ENCODE measurements around the gene AGR3. TPM values are rescaled to one million over a fixed set of nuclear protein-coding genes. Genes with fewer than 3 reads are reported as not detected.

AGR3 gene
- total RNA-seq, 1 experiment from 2014 or later: not detected

DNA sequence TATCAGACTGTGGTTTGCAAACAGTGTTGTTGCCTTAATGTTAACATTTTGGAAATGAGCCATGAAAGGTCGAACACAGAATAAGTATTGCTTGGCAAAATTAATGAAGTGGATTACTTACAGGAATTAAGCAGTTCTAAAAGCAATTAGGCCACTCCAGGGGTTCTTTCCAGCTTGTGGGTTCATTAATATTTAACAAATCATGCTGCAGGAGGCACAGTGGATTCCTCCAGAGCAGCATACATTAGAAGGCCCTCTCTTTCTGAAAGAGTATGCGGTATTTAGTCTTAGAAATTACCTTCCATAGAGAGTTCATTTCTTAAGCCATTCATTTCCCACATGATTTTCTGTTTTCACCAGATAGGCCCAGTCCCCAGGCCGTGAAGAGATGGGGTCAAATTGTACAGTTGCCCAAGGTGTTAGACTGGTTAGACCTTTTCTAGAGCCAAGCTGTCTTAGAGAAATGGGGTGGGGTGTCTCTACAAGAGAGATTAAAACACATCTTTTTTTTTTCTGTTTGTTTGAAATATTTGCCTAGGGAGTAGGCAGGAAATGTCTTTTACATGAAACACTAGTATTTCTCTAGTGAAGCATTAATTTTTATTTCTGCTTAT is 40.0 kb upstream of the AGR3 start:
- CTCF ChIA-PET: no interaction called here
- no peaks in the 10 kb centered on the region for H3K9me2 ChIP-seq (ENCODE audit: insufficient read depth)
- RAD21 ChIA-PET (ENCODE audit: low non-redundant PET in 1 of 2, low total read pairs in 2 of 2, uncharacterized antibody in 2 of 2, unreplicated experiment in 2 of 2): no interaction called here
- H3K27me3 ChIP-seq (ENCODE audit: insufficient read depth, low read length): no peaks in the 10 kb centered on the region
- H2AFZ ChIP-seq (ENCODE audit: low read depth, low read length, poor library complexity, severe bottlenecking): no peak overlapping the region
- H3K79me2 ChIP-seq (ENCODE audit: insufficient read depth, low read length): no peaks in the 10 kb centered on the region
- BruUV-seq (replicated peaks): no TSS peak
- TF ChIP-seq ELF1 (IDR thresholded peaks at IDR 0.05; ENCODE audit: borderline replicate concordance, low read depth) (no peak), JUND (IDR thresholded peaks at IDR 0.05) (no peak), YY1 (IDR thresholded peaks at IDR 0.05; ENCODE audit: extremely low read depth, insufficient replicate concordance, low read depth, low read length) (no peak), POLR2A (IDR thresholded peaks at IDR 0.05; ENCODE audit: borderline replicate concordance, extremely low read depth, insufficient read depth, insufficient read length) (no peak), SRF (IDR thresholded peaks at IDR 0.05; ENCODE audit: low read depth) (no peak), CBX3 (IDR thresholded peaks at IDR 0.05; ENCODE audit: low read depth) (no peak), EZH2phosphoT487 (IDR thresholded peaks at IDR 0.05; ENCODE audit: borderline replicate concordance) (no peak), SIN3A (IDR thresholded peaks at IDR 0.05; ENCODE audit: low read depth) (no peak)
- TF ChIP-seq, protein P1, sequence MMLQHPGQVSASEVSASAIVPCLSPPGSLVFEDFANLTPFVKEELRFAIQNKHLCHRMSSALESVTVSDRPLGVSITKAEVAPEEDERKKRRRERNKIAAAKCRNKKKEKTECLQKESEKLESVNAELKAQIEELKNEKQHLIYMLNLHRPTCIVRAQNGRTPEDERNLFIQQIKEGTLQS (IDR thresholded peaks at IDR 0.05): no peak
- POLR2A ChIA-PET: no interaction called here
- DNase-seq (ENCODE audit: low read depth, low spot score) (no peak), ATAC-seq (no peak)
- no peaks in the 10 kb centered on the region for H4K20me1 ChIP-seq (ENCODE audit: insufficient read depth)
- no peaks in the 10 kb centered on the region for H3K9me3 ChIP-seq (ENCODE audit: control insufficient read depth in 1 of 2, insufficient read depth in 1 of 2, low read depth in 1 of 2, low read length in 2 of 2)
- no peak overlapping the region for H3K9ac ChIP-seq (ENCODE audit: low read length)
- H3K4me1 ChIP-seq (ENCODE audit: control insufficient read depth in 1 of 2, insufficient read depth in 2 of 2, low read length in 2 of 2): no peaks in the 10 kb centered on the region
- intact Hi-C loops (cut with micrococcal nuclease): no loop called here
- H3K4me2 ChIP-seq (ENCODE audit: low read length): no peak overlapping the region
- no peaks in the 10 kb centered on the region for H3K36me3 ChIP-seq (ENCODE audit: control insufficient read depth in 1 of 2, insufficient read depth in 2 of 2, low read length in 2 of 2)
- H3K27ac ChIP-seq (ENCODE audit: low read depth, low read length): no peak overlapping the region
- H3K4me3 ChIP-seq (replicated peaks in 1 of 2; ENCODE audit: low read depth in 1 of 2, low read length in 2 of 2): no peak overlapping the region

DNA sequence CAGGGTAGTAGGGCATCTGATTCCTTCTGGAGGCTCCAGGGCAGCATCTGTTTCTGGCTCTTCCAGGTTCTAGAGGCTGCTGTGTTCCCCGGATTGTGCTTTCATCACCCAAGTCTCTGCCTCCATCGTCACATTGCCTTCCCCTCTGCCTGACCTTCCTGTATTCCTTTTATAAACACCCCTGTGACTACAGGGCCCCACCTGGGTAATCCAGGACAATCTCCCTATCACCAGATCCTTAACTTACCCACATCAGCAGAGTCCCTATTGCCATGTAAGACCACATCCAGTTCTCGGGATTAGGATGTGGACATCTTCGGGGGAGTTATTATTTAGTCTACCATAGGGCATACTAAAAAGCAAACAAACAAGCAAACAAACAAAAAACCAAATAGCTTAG is 39.4 kb upstream of the AGR3 start:
- Histone ChIP-seq H3K27ac (ENCODE audit: low read depth, low read length) (no peak overlapping the region), H3K4me2 (ENCODE audit: low read length) (no peak overlapping the region), H3K36me3 (ENCODE audit: control insufficient read depth in 1 of 2, insufficient read depth in 2 of 2, low read length in 2 of 2) (no peaks in the 10 kb centered on the region), H3K4me1 (ENCODE audit: control insufficient read depth in 1 of 2, insufficient read depth in 2 of 2, low read length in 2 of 2) (peaks cover 0 to 4% of the 10 kb centered on the region in 2 experiments; a peak in 2 of 4 replicates), H3K9me3 (ENCODE audit: control insufficient read depth in 1 of 2, insufficient read depth in 1 of 2, low read depth in 1 of 2, low read length in 2 of 2) (no peaks in the 10 kb centered on the region), H3K9ac (ENCODE audit: low read length) (no peak overlapping the region), H2AFZ (ENCODE audit: low read depth, low read length, poor library complexity, severe bottlenecking) (no peak overlapping the region), H3K27me3 (ENCODE audit: insufficient read depth, low read length) (no peaks in the 10 kb centered on the region), H4K20me1 (ENCODE audit: insufficient read depth) (no peaks in the 10 kb centered on the region), H3K9me2 (ENCODE audit: insufficient read depth) (no peaks in the 10 kb centered on the region; the same call in 1 of the 2 replicates), H3K79me2 (ENCODE audit: insufficient read depth, low read length) (no peaks in the 10 kb centered on the region), H3K4me3 (replicated peaks in 1 of 2; ENCODE audit: low read depth in 1 of 2, low read length in 2 of 2) (no peak overlapping the region)
- intact Hi-C loops (cut with micrococcal nuclease): no loop called here
- CTCF ChIA-PET: interaction anchor here (2.1 kb wide), 1 partner anchor 226 kb away, joined by 6 read pairs; no protein-coding TSS in a partner anchor
- ATAC-seq (no peak), DNase-seq (ENCODE audit: low read depth, low spot score) (no peak)
- BruUV-seq (replicated peaks): no TSS peak
- POLR2A ChIA-PET: no interaction called here
- RAD21 ChIA-PET (ENCODE audit: low non-redundant PET in 1 of 2, low total read pairs in 2 of 2, uncharacterized antibody in 2 of 2, unreplicated experiment in 2 of 2): no interaction called here
- TF ChIP-seq POLR2A (IDR thresholded peaks at IDR 0.05; ENCODE audit: borderline replicate concordance, extremely low read depth, insufficient read depth, insufficient read length) (no peak), TCF7L2 (IDR thresholded peaks at IDR 0.05; ENCODE audit: borderline replicate concordance, extremely low read depth, insufficient read depth, insufficient read length) (no peak), ZNF274 (IDR thresholded peaks at IDR 0.05; ENCODE audit: low read depth, low read length) (no peak), SP1 (IDR thresholded peaks at IDR 0.05; ENCODE audit: low read depth) (no peak), CEBPB (IDR thresholded peaks at IDR 0.05; ENCODE audit: low read depth) (no peak)
- TF ChIP-seq, protein P1 (IDR thresholded peaks at IDR 0.05): no peak
- TF ChIP-seq, protein P2, sequence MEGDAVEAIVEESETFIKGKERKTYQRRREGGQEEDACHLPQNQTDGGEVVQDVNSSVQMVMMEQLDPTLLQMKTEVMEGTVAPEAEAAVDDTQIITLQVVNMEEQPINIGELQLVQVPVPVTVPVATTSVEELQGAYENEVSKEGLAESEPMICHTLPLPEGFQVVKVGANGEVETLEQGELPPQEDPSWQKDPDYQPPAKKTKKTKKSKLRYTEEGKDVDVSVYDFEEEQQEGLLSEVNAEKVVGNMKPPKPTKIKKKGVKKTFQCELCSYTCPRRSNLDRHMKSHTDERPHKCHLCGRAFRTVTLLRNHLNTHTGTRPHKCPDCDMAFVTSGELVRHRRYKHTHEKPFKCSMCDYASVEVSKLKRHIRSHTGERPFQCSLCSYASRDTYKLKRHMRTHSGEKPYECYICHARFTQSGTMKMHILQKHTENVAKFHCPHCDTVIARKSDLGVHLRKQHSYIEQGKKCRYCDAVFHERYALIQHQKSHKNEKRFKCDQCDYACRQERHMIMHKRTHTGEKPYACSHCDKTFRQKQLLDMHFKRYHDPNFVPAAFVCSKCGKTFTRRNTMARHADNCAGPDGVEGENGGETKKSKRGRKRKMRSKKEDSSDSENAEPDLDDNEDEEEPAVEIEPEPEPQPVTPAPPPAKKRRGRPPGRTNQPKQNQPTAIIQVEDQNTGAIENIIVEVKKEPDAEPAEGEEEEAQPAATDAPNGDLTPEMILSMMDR (IDR thresholded peaks at IDR 0.05 in 2 of 3, conservative IDR thresholded peaks at IDR 0.05 in 1 of 3; ENCODE audit: borderline replicate concordance in 1 of 3, insufficient read depth in 1 of 3, low read depth in 2 of 3, low read length in 2 of 3): no peak
- TF ChIP-seq, protein P3, sequence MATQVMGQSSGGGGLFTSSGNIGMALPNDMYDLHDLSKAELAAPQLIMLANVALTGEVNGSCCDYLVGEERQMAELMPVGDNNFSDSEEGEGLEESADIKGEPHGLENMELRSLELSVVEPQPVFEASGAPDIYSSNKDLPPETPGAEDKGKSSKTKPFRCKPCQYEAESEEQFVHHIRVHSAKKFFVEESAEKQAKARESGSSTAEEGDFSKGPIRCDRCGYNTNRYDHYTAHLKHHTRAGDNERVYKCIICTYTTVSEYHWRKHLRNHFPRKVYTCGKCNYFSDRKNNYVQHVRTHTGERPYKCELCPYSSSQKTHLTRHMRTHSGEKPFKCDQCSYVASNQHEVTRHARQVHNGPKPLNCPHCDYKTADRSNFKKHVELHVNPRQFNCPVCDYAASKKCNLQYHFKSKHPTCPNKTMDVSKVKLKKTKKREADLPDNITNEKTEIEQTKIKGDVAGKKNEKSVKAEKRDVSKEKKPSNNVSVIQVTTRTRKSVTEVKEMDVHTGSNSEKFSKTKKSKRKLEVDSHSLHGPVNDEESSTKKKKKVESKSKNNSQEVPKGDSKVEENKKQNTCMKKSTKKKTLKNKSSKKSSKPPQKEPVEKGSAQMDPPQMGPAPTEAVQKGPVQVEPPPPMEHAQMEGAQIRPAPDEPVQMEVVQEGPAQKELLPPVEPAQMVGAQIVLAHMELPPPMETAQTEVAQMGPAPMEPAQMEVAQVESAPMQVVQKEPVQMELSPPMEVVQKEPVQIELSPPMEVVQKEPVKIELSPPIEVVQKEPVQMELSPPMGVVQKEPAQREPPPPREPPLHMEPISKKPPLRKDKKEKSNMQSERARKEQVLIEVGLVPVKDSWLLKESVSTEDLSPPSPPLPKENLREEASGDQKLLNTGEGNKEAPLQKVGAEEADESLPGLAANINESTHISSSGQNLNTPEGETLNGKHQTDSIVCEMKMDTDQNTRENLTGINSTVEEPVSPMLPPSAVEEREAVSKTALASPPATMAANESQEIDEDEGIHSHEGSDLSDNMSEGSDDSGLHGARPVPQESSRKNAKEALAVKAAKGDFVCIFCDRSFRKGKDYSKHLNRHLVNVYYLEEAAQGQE (IDR thresholded peaks at IDR 0.05; ENCODE audit: low read depth): no peak

All from HCT116 (cell line).